Measurements from ENCODE around the gene C16orf92.
"Not testable (repeated sequence)": the region's sequence is repeated elsewhere in the genome, so short reads cannot be mapped to it uniquely, and the experiment has no call there.

C16orf92 gene

DNA sequence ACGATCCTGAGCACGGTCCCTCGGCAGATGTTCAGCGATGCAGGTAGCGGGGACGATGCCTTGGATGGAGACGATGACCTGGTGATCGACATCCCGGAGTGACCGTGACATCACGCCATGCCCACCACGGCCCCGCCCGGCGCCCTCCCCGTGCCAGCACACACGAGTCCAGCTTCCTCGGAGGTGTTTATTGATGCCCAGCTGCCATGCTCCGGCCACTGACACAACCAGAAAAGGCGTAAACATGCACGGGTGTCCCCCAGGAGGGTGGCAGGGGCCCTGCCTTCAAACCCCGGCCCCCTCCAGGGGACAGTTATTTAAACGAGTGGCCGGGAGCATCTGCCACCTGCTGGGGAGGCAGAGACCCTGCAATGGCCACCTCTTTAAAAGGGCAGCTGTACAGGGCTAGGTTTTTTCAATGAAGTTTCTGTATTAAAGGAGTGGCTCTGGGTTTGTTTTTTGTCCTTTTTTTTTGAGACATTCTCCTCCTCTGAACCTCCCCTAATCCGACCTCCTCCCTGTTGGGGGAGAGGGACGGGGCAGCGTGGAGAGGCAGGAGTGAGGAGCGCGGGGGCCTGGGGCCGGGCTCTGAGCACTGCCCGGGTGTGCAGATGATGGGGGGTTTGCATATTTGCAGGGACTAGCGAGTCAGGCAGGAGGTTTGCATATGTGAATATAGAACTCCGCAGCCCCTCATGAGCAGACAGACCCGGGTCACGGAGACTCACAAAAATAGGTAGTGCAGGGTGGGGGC lies 17.5 kb upstream of the C16orf92 start:
- peak; percentile 27 for DNase-seq

DNA sequence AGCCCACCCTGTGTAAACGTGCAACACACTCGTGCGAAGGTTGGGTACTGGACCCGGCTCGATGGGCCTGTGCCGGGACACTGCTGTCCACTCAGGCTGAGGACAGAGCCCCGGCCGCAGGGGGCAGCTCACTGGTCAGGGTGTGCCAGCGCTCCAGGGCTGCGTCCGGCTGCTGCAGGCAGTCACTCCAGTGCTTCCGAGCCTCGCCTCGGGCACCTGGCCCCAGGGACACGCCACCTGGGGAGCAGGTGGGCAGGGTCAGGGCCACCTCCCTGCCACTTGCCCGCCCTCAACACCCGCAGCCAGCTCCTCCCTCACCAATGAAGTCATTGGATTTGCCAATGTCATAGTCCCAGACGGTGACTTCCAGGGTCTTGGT lies 16.9 kb upstream of the C16orf92 start:
- no peak for DNase-seq

DNA sequence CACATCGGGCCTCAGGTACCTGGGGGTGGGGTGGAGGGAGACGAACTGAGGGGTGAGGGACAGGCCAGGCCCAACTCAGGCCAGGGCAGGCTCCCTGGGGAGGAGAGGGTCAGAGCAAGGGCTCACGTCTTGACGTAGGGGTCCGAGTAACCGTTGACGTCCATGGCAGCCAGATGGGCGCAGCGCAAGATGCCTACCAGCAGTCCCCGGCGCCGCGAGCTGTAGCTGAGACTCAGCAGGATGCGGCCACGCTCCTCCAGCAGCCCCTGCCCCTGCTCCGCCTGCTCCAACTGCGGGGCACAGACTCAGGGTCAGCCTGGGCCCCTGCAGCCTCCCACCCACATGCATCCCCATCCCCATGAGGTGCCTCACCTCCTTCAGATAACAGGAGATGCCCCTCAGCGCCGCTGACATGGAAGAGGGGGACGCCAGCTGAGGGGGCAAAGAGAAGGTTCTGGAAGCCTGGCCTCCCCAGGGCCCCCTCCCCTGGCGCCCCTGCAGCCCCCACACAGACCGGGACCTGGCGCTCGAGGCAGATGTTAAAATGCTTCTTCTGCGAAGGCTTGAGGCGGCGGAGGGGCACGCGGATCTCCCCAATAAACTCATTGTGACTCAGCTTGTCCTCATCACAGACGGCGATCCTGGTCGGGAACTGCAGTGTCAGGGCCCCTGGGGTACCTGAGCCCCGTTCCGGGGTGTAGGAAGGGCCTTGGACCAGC lies 16.2 kb upstream of the C16orf92 start:
- no peak for DNase-seq

DNA sequence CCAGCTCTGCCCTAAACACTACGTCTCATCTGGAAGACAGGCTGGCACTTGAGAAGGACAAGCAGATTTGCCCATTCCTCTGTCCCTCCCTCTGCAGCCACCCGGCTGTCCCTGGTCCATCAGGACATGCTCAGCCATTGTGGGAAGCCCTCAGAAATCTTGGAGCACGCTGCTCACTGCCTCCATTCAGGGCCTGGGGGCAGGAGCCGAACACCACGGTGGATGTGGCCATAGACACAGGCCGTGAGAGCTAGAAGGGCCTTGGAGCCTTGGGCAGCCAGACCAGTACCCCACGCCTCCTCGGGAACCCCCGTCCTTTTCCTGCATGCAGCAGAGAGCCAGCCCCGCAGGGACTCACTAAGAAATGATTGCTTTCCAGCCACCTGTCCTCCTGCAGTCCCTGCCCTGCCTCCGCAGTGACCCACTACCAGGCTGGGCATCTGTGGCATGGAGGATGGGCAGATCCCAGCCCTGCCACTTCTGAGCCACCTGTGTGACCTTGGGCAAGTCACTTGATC lies 15.6 kb upstream of the C16orf92 start:
- DNase-seq: no peak

DNA sequence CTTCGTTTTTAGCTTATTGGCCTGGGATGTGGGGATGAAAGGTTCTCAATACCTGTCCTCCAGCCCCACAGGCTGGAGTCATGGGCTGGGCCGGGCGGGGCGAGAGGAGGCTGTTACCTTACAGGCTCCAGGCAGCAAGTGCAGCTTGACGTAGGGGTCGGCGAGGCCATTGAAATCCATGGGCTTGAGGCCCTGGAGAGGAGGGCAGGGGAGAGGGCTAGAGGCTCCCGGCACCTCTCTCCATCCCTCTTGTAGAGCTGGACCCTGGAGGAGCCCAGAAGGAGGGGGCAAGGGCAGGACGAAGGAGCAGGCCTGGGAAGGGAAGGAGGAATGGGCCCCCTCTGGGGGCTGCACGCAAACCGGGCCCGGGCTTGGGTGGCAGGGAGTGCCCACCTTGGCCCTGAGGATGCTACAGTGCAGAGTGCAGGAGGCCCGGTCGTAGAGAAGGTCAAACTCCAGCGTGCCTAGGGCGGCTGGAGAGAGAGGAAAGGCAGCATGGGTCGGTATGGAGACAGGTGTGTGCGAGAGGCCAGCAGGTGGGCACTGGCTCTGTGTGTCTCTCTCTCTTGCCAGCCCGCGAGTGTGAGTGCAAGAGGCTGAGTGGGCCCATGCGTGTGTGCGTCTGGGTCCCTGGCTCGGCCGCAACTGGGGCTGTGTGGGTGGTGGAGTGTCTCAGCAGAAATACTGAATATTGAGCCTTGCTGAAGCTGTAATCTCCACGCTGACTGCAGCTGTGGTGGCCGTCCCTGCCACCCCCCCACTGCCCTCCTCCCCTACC lies 13.7 kb upstream of the C16orf92 start:
- no peak for DNase-seq

DNA sequence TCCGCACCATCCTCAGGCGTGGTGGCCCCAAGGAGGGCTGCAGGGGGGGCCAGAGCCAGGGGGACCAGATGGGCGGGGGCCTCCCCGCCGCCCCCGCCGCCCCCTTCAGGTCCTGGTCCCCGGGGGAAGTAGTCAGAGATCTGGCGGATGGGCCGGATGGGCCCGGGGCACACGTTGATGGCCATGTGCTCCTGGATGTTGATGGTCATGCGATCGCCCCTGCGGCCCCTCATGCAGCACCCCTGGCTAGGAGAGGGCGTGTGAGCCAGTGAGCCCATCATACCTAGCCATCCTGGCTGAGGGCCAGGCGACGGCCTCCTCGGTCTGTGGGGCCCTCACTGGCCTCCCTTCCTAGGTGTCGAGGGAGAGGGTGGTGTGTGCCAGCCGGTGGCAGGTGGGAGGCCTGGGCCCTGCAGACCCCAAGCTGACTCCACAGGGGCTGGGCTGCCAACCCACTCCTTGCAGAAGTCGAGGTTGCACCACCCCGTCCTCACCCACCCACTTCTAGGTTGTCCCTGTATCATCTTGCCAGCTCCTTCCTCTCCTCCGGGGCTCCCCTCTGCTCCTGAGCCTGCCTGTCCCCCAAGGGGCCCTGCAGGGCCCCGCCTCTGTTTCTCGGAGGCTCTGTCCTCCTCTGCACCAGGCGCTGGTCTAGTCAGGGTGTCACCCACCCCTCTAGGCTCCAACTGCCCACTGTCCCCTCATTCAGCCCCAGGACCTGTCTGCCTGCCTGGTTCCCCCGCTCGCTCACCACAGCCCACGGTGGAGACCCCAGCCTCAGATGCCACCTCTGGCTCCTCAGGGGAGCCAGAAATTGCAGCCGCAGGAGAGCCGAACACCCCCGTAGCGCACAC lies 12.8 kb upstream of the C16orf92 start:
- DNase-seq: no peak

DNA sequence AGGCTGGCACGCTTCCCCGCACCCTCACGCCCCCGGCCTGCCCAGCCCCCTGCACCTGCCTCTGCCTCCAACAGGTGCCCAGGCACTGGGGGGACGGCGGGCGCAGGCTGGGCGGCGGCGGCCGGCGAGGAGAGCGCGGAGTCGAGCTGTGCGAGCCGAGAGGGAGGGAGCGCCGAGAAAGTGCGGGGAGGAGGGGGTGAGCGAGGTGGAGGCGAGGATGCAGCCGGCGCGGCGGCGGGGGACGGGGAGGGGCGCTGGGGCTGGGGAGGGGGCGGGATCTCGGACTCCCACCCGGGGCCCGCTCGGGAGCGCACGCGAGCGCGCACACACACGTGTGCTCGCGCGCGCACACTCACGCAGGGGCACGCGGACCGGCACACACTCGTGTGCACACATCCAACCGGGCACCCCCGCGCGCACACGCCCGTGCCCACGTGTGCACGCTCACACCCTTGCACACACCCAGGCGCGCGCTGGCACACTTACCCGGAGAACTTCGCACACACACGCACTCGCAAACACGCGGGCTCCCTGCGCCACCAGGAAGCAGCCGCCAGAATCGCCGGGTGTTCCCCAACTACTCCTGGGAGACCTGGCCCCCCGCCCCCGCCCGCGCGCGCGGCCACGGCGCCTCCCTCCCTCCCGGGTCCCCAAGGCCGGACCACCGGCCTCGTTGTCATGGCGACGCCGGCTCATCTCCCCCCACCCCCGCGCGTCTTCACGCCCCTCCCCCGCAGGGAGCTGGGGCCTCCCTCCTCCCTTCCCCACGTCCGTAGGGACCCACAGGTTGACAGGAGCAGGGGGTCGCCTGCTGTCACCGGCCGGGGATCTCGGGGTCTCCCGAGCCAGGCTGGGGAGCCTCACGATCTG lies 11.9 kb upstream of the C16orf92 start, which contains the start of gene DOC2A:
Gene DOC2A (minus strand): TSS at position 184 of the 870 bp plus-strand sequence. CDS start 805 bp downstream, outside the sequence.
- no peak for DNase-seq

DNA sequence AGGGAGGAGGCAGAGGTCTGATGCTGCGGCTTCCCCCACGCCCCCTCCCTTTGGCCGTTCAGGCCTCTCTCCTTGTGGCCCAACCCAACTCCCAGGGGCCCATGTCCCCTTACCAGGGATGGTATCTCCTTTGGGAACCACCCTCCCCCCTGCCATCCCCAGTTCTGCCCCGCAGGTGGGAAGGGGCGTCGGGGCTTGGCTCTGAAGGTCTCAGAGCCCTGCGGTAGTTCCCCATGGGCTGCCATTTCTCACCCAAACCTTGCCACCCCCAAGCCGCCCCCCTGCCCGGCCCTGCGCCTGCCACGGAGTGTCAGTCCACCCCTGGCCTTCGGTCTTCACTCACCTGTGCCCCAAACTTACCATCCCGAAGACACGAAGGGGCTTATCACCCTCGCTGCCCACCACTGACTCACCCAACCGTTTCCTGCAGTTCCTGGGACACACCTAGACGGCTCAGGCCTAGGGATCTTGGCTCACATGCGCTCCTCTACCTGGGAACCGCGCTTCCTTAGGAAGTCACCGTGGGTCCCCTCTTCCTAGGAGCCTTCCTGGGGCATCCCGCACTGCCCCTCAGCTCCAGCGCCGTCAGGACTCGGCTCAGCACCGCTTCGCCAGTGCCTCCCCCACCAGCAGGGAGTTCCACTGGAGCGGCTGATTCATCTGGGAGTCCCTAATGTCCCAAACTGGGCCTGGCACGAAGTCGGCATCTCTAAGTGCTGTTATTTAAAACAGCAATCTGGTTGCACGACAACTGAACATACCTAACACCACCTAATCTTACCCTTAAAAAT lies 11.1 kb upstream of the C16orf92 start:
- DNase-seq: no peak

DNA sequence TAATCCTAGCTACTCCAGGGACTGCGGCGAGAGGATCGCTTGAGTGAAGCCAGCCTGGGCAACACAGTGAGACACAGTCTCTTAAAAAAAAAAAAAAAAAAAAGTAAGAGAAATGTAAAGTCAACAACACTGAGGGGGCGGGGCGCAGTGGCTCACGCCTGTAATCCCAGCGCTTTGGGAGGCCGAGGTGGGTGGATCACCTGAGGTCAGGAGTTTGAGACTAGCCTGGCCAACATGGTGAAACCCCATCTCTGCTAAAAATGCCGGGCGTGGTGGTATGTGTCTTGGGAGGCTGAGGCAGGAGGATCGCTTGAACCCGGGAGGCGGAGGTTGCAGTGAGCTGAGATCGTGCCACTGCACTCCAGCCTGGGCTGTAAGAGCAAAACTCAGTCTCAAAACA lies 10.4 kb upstream of the C16orf92 start:
- not testable (repeated sequence) for DNase-seq

DNA sequence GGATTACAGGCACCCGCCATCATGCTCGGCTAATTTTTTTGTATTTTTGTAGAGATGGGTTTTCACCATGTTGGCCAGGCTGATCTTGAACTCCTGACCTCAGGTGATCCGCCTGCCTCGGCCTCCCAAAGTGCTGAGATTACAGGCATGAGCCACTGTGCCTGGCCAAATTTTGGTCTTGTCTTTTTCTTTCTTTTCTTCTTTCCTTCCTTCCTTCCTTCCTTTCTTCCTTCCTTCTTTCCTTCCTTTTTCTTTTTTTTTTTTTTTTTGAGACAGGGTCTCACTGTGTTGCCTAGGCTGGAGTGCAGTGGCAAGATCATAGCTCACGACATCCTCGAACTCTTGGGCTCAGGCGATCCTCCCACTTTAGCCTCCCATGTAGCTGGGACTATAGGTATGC lies 7.5 kb upstream of the C16orf92 start:
- not testable (repeated sequence) for DNase-seq

DNA sequence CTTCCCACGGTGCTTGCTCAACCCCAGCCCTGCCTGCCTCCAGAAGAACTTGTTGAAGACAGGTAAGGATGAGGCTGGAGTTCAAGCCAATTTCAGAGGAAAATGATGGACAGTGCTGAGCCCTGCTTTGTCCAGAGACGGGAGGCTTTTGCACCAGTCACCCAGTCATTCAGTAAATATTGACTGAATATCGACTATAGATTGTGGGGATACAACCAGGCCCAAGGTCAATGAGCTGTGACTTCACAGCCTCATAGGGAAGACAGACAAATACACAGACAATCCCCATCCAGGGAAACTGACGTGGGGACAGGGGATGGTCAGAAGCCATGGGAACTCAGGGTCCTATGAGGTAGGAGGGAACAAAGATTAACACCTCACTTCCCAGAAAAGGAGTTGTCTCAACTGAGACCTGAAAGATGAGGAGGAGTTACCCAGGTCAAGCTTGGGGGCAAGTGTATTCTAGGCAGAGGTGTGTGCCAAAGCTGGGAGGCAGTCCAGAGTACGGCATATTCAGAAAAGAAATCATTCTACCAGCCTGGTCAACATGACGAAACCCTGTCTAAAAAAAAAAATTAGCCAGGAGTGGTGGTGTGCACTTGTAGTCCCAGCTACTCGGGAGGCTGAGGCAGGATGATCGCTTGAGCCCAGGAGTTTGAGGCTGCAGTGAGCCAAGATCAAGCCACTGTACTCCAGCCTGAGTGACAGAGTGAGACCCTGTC lies 6.3 kb upstream of the C16orf92 start:
- no peak for DNase-seq

DNA sequence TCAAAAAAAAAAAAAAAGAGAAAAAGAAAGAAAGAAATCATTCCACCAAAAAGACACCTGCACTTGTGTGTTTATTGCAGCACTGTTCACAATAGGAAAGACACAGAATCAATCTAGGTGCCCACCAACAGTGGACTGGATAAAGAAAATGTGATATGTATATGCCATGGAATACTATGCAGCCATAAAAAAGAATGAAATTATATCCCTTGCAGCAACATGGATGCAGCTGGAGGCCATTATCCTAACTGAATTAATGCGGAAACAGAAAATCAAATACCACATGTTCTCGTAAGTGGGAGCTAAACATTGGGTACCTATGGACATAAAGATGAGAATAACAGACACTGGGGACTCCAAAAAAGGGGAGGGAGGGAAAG lies 5.7 kb upstream of the C16orf92 start:
- no peak for DNase-seq

DNA sequence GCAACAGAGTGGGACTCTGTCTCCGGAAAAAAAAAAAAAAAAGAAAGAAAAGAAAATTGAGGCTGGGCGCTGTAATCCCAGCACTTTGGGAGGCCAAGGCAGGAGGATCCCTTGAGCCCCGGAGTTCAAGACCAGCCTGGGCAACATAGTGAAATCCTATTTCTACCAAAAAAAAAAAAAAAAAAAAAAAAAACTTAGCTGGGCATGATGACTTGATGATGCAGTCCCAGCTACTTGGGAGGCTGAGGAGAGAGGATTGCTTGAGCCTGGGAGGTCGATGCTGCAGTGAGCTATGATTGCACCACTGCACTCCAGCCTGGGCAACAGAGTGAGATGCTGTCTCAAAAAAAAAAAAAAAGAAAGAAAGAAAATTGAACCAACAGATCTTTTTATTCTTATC lies 5.1 kb upstream of the C16orf92 start:
- DNase-seq: not testable (repeated sequence)

DNA sequence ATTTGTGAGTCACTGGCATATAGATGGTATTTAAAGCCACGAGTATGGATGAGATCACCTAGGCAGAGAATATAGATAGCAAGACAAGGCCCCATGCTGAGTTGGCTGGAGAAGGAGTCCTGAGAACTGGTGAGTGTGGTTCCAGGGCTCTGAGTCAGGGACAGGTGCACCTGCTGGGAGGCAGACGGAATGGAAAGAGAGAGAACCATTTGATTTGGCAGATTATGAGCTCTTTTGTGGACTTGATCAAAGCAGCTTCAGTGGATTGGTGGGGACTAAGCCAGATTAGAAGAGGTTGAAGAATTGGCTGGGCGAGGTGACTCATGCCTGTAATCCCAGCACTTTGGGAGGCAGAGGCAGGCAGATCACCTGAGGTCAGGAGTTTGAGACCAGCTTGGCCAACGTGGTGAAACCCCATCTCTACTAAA lies 4.3 kb upstream of the C16orf92 start:
- DNase-seq: no peak

DNA sequence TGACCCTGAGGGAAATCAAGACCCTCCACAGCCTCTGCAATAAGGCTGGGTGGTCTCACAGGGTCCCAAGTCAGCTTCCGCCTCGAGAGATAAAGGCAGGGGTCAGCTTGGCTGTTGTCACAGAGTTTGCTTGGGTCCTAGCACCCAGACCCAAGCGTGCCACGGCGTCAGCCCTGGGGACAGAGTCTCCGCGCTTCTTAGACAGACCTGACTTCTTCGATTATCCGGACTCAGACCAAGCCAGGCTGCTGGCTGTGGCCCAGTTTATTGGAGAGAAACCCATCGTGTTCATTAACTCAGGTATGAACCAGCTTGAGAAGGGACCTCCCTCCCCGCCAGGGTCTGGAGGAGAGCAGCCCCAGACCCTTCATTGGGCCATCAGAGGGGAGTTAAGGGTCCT lies 588 bp downstream of the C16orf92 start:
- no peak for DNase-seq

DNA sequence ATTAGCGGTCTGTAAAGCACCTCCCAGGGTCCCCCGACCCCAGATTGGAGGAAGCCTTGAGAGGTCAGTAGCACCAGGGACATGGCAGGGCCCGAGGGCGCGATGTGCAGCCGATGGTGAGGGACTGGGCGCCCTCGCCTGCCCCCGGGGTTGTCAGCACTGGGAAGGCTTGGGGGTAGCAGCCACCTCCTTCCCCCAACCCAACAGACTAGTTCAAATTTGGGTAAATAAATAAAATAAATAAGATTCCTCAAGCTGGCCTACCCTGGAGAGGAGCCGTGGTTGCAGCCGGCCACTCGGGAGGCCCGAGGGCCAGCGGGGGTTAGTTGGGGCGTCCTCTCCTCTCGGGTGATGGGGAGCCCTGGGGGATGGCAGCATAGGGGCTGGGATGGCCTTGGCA lies 1.5 kb downstream of the C16orf92 start:
- no peak for DNase-seq

DNA sequence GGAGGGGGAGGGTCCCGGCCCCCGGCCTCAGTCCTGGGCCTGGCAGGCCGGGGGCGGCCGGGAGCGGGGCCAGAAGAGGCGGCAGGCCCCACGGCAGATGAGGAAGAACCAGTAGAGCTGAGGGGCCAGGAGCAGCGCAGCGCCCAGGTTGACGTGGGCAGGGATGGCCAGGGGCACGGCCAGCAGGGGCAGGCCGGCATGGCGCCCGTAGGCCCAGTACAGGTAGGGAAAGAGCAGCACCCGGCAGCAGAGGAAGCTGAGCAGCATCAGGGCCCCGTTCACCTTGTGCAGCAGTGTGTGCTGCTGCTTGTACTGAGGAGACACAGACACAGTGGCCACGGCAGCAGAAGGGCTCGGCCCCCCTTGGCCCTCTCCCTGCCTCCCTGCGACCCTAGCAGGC lies 2.2 kb downstream of the C16orf92 start:
- no peak for DNase-seq

DNA sequence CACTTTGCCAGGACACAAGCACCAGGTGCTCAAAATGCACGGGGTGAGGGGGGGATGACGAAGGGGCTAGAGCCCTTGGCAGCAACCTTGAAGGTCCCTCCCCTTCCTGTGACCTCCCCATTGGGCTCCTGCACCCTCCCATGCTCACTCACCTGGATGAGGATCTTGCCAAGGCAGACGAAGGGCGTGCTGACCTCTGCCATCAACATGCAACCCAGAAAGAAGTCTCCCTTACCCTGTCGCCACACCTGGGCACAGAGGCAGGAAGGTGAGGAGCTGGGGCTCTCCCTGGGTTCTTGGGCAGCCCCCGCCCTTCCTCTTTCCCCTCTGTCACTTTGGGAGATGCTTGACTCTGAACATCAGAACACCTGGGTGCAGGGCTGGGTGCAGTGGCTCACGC lies 2.6 kb downstream of the C16orf92 start:
- DNase-seq: no peak

DNA sequence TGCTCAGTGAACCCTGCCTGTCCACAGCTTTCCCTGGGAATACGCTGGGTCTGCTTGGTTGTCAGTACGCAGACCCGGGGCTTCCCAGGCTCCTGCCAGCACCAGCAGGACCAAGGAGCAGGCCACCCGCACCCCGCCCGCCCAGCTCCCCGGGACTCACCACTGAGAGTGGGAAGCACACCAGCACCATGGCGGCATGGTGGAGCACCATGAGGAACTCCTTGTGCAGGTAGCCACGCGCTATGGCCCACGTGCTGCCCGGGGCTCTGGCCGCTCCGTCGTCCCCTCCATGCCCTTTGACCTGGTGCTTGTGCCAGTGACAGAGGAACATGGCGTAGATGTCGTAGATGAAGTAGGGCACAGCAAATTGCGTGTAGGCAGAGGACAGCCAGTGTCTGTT lies 3.5 kb downstream of the C16orf92 start:
- DNase-seq: no peak

Measured in MV-4-11 (cell line).